HUES48 (cell line): ENCODE measurements around the gene RGS8.

ENCODE experiments used
- H3K27ac ChIP-seq: one replicate; pipeline ENCODE4 v1.7.0; 2013; ENCODE audit warnings: low read depth, low read length, inconsistent platforms
- H3K27me3 ChIP-seq: 2 replicates; pipeline ENCODE4 v1.6.1; 2013; ENCODE audit warnings: mild to moderate bottlenecking, low read length; ENCODE audit not compliant: control insufficient read depth, insufficient read depth
- H3K36me3 ChIP-seq: 2 replicates; pipeline ENCODE4 v1.6.1; 2013; ENCODE audit warnings: low read length; ENCODE audit not compliant: control insufficient read depth, insufficient read depth
- H3K4me1 ChIP-seq: 2 replicates; pipeline ENCODE4 v1.6.1; 2013; ENCODE audit warnings: mild to moderate bottlenecking, low read length; ENCODE audit not compliant: control insufficient read depth, insufficient read depth
- H3K4me3 ChIP-seq: 2 replicates; pipeline ENCODE4 v1.5.1; 2013; ENCODE audit warnings: mild to moderate bottlenecking, low read depth, low read length
- H3K9ac ChIP-seq: 2 replicates; pipeline ENCODE4 v1.6.1; 2013; ENCODE audit warnings: mild to moderate bottlenecking, low read depth, low read length, moderate library complexity
- H3K9me3 ChIP-seq: 2 replicates; pipeline ENCODE4 v1.6.1; 2013; ENCODE audit warnings: low read length; ENCODE audit not compliant: control insufficient read depth, insufficient read depth

Gene RGS8

DNA sequence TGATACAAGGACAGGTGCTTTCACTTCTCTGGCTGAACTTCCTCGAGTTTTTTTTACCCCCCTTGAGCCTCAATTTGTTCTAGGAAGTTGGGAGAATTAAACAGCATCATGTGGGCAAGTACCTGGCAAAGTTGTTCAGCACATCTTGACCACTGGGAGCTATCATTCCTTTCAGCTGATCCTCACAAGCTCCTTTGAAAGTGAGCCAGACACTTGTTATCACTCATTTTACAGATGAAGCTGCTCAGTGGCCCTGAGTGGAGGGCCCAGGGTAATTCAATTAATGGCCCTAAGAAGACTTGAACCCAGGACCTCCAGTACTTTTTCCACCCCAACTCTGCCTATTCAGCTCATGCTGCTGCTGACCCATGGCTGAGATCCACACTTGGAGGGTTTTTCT is 2.0 kb downstream of the RGS8 start:
- Histone ChIP-seq H3K27me3 (peaks cover 48% of the 10 kb centered on the region), H3K27ac (no peak overlapping the region), H3K9ac (no peak overlapping the region), H3K9me3 (no peaks in the 10 kb centered on the region), H3K4me3 (no peak overlapping the region), H3K36me3 (no peaks in the 10 kb centered on the region), H3K4me1 (peaks cover 6% of the 10 kb centered on the region; the same call in 1 of the 2 replicates)

DNA sequence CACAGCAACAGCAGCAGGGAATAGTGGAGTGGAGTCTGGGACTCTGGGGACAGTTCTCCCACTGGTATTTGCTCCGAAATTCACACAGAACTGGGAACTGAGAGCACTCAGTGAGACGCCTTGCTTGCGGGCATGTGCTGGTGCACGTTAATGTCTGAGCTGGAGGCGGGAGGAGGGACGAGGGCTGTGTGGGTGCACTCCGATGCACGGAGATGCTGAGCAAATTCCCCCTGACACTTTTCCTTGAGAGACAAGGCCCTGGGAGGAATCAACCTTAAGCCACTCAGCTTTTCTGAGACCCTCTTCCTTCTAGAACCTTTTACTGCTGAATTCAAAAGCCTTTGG is 2.8 kb downstream of the RGS8 start:
- Histone ChIP-seq H3K9me3 (no peaks in the 10 kb centered on the region), H3K9ac (no peak overlapping the region), H3K27me3 (peaks cover 46% of the 10 kb centered on the region), H3K27ac (no peak overlapping the region), H3K4me1 (peaks cover 6% of the 10 kb centered on the region; the same call in 1 of the 2 replicates), H3K36me3 (no peaks in the 10 kb centered on the region), H3K4me3 (no peak overlapping the region)

DNA sequence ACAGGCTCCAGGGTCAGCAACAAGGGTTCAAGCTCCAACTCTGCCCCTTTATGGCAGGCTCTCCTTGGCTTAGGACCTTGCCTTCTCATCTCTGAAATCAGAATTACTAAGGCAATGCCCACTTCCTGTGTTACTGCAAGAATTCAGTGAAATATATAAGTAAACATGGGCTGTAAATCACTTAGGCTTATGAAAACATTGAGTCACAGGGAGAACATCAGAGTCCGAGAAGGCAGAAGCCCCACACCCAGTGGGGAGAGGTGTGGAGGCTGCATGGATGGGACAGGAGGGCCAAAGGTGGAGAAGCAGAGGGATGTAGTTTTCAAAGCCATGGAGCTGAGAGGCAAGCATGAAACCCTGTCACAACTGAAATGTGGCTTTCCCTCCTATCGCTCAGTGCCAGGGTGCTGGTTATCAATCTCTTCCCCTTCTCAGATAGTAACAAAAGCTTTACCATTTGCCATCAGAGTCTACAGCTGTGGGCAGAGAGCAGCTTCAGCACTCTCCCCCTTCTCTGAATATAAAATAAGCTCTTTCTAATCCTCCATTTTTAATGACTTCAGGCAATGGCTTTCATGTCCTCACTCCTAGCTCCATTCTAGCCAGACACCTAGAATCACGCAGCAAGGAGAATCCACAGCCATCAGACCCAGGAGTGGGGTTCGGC is 3.4 kb downstream of the RGS8 start:
- no peak overlapping the region for H3K27ac ChIP-seq
- H3K27me3 ChIP-seq = peaks cover 42% of the 10 kb centered on the region
- peaks cover 6% of the 10 kb centered on the region; the same call in 1 of the 2 replicates for H3K4me1 ChIP-seq
- H3K9me3 ChIP-seq = no peaks in the 10 kb centered on the region
- H3K4me3 ChIP-seq = no peak overlapping the region
- no peak overlapping the region for H3K9ac ChIP-seq
- no peaks in the 10 kb centered on the region for H3K36me3 ChIP-seq

DNA sequence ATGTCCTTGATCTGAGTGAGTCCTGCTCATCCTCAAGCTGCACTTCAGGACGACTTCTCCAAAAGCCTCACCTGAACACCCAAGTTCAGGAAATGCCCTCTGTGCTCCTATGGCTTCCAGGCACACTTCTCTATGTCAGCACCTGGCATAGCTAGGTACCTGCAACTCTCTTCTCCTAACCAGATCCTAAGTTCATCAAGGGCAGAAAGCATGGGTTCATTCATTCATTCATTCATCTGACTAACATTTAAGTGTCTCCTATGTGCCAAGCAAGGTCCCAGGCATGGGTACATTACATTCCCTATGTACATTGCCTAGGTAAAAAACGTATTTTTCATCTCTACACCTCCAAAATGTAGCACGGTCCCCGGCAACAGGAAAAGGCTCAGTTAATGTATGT is 4.0 kb downstream of the RGS8 start:
- H3K27me3 ChIP-seq = peaks cover 39% of the 10 kb centered on the region
- peaks cover 6% of the 10 kb centered on the region; the same call in 1 of the 2 replicates for H3K4me1 ChIP-seq
- no peak overlapping the region for H3K9ac ChIP-seq
- no peak overlapping the region for H3K27ac ChIP-seq
- H3K36me3 ChIP-seq = no peaks in the 10 kb centered on the region
- no peak overlapping the region for H3K4me3 ChIP-seq
- H3K9me3 ChIP-seq = no peaks in the 10 kb centered on the region

DNA sequence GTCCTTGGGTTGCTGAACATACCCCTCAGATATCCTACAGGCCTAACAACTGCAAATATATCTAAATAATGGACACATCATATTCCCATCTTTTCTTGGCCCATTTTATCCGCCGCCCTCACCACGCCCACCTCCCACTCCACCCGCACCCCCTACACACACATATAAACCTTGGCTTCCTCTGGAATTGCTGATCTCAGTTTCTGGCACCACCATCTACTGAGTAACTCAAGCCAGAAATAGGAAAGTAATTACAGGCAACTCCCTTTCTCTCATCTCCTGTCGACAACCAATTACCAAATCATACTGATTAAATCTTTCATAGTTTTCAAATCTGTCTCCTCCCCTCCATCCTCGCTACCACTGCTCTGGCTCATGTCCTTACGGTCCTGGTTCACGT is 4.7 kb downstream of the RGS8 start:
- H3K9me3 ChIP-seq = no peaks in the 10 kb centered on the region
- no peak overlapping the region for H3K27ac ChIP-seq
- peaks cover 32% of the 10 kb centered on the region for H3K27me3 ChIP-seq
- H3K9ac ChIP-seq = no peak overlapping the region
- H3K36me3 ChIP-seq = no peaks in the 10 kb centered on the region
- H3K4me3 ChIP-seq = no peak overlapping the region
- H3K4me1 ChIP-seq = peaks cover 6% of the 10 kb centered on the region; the same call in 1 of the 2 replicates

DNA sequence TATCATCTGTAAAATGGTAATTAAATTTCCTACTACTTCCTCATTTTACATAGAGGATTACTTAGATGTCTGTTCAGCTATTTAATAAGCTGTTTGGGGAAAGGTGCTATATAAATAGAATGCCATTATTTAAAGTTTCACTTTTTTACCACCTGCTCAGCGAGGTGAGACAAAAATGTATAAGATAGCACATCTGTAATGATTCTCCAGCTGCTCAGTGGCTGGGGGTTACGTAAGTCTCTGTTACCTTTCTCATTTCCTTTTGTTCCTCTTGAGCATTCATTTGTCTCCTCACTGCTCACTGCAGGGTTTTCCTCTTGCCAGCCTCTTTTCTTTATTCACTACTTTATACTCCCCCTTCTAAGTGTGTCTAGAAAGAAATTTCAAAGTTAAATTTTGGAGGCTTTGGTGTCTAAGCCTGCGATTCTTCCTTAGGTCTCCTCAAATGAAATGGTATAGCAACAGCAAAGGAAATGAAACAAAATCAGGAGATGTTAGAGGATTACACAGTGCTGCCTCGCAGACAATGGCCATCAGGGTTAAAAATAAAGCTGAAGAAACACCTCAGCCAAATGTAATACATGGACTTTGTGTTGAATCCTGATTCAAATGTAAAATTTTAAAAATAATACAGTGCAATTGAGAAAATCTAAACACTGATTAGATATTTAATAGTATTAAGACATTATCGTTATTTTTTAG is 6.8 kb downstream of the RGS8 start:
- H3K36me3 ChIP-seq = no peaks in the 10 kb centered on the region
- H3K9ac ChIP-seq = no peak overlapping the region
- no peak overlapping the region for H3K4me3 ChIP-seq
- peaks cover 7% of the 10 kb centered on the region for H3K4me1 ChIP-seq
- H3K27ac ChIP-seq = no peak overlapping the region
- 0 out of 2 replicates have a peak, but pooled peaks cover 14% of the 10 kb centered on the region for H3K27me3 ChIP-seq
- no peaks in the 10 kb centered on the region for H3K9me3 ChIP-seq

DNA sequence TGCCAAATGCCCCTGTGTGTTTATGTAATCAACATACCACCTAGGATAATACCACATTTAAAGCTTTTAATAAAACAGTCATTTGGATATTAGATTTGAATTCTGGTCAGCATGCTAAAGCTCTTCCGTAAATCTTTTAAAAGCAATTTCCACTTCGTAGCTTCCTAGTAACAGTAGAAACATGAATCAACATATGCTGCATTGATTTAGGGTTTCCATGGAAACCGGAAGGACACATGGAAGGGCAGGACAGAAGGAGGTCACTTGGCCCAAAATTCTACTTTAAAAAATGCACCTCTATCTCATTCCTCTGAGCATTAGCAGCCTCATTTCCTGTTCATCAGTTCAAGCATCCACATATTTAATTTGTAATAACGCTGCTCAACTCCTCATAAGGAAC is 8.1 kb downstream of the RGS8 start:
- H3K9me3 ChIP-seq = no peaks in the 10 kb centered on the region
- no peak overlapping the region for H3K27ac ChIP-seq
- H3K9ac ChIP-seq = no peak overlapping the region
- no peaks in the 10 kb centered on the region for H3K36me3 ChIP-seq
- H3K4me1 ChIP-seq = peaks cover 19% of the 10 kb centered on the region
- H3K4me3 ChIP-seq = no peak overlapping the region
- H3K27me3 ChIP-seq = 0 out of 2 replicates have a peak, but pooled peaks cover 8% of the 10 kb centered on the region

DNA sequence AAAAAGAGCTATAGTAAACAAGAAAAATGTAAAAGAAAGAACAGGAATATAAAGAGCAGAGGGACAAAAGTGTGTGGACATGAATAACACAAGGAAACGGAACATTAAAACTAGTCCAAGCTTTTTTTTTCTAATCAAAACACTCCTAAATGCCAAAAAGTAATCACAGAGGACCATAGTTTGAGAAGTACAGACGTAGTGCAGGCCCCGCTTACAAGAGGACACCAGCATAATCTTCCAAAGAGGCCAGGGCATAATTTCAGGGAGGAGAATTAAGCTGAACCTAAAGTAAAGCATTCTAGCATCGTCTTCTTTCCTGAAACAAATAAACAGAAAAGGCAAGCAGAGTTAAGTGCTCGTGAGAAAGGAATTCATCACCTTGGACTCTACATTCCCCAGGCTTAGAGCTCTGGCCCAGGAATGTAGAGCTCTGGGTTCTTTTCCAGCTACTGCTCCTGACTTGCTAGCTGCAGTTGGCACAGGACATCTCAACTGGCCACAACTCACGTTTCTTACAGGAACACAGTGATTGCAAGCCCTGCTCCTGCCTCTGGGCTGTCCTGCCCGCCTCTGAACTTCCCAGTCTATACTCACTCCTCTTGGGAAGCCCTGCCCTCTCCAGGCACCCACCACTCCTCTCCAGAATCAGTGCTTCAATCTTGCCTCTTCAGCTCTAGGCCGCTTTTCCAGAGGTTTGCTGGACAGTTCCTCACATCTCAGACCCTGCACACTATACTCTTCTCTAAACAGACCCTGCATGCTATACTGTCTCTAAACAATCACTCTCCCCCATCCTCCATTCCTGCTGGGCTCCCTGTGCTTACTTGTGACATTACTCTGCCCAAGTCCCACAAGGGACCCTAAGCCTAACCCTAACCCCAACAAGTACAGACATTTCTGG is 9.8 kb downstream of the RGS8 start:
- peaks cover 27% of the 10 kb centered on the region for H3K4me1 ChIP-seq
- no peak overlapping the region for H3K9ac ChIP-seq
- no peak overlapping the region for H3K4me3 ChIP-seq
- no peaks in the 10 kb centered on the region for H3K27me3 ChIP-seq
- no peaks in the 10 kb centered on the region for H3K36me3 ChIP-seq
- no peak overlapping the region for H3K27ac ChIP-seq
- no peaks in the 10 kb centered on the region for H3K9me3 ChIP-seq

DNA sequence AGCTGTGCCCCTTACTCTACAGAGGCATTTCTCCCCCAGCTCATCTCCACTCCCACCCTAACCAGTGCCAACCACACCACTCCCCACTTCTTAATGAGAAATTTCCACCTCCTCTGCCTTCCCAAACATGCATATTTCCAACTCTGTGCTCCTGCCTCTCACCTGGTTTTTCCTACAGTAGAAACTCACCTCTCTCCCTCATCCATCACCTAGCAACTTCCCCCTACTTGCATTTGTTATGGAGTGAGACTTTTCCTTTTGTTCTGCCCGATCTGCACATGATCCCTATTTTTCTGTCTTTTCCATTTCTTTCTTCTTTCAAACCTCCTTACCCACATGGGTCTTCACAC is 11.9 kb downstream of the RGS8 start:
- Histone ChIP-seq H3K36me3 (no peaks in the 10 kb centered on the region), H3K27ac (no peak overlapping the region), H3K4me1 (peaks cover 32% of the 10 kb centered on the region), H3K4me3 (no peak overlapping the region), H3K9ac (no peak overlapping the region), H3K27me3 (no peaks in the 10 kb centered on the region), H3K9me3 (no peaks in the 10 kb centered on the region)

DNA sequence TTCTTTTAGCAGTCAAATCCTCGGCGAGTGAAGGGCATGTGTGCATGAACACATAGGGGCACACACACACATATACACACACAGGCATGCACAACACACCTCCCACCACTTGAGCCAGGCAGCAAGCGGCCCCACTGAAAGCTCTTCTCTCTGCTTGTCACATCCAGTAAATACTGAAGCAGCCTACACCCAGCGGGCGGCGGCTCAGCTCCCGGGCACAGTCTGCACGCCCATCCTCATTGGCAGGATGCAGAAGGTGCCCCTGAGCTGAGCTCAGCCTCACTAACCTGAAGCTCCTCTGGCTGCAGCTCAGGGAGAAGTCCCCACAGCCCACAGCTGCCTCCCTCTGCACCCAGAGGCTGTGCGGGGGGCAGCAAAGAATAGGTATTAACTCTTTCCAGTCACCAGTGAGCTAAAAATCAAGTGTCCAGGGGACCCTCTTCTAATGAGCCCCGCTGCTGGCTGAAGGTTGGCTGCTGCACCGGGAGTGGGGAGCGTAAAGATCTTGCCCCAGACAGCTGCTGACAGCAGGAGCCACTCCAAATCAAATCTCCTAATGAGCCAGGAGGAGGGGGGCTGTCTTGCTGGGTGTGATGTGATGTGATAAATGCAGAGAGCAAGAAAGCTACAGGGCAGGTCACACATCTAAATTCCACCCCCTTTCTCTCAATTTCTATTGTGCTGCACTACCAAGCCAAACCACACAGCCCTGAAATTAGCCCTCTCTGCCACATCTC is 12.5 kb downstream of the RGS8 start:
- Histone ChIP-seq H3K9ac (no peak overlapping the region), H3K27ac (no peak overlapping the region), H3K36me3 (no peaks in the 10 kb centered on the region), H3K4me3 (no peak overlapping the region), H3K4me1 (peaks cover 37% of the 10 kb centered on the region), H3K27me3 (no peaks in the 10 kb centered on the region), H3K9me3 (no peaks in the 10 kb centered on the region)
